BLaER1 treated with 17β-estradiol and CSF1 and Interleukin-3, amounts not matched to agents 10 nM and 100 nM (cell line): ENCODE measurements around the gene ZDHHC11B.
A peak's percentile ranks its signal among the peaks of the same experiment; 100 is the strongest.

Experiments
- H3K27ac ChIP-seq, 11 experiments: shearing (Covaris generic); formaldehyde crosslinking; 2 replicates each; pipeline ENCODE4 v1.8.1; 2022
- H3K27me3 ChIP-seq, 11 experiments: shearing (Covaris generic); formaldehyde crosslinking; 2 replicates each; pipeline ENCODE4 v1.8.1; 2022
- H3K36me3 ChIP-seq, 11 experiments: shearing (Covaris generic); formaldehyde crosslinking; 2 replicates each; pipeline ENCODE4 v1.8.1; 2022
- H3K4me1 ChIP-seq, 10 experiments: shearing (Covaris generic); formaldehyde crosslinking; 2 replicates each; pipeline ENCODE4 v1.8.1; 2022
- H3K4me2 ChIP-seq, 11 experiments: shearing (Covaris generic); formaldehyde crosslinking; 2 replicates each; pipeline ENCODE4 v1.8.1; 2022
- H3K4me3 ChIP-seq, 10 experiments: shearing (Covaris generic); formaldehyde crosslinking; 2 replicates each; pipeline ENCODE4 v1.8.1; 2022
- H3K9ac ChIP-seq, 11 experiments: shearing (Covaris generic); formaldehyde crosslinking; 2 replicates each; pipeline ENCODE4 v1.8.1; 2022
- H3K9me3 ChIP-seq, 11 experiments: shearing (Covaris generic); formaldehyde crosslinking; replicated peaks in 1 of 11; 2 replicates each; pipeline ENCODE4 v1.8.1; 2022
- H4K20me1 ChIP-seq, 11 experiments: shearing (Covaris generic); formaldehyde crosslinking; 2 replicates each; pipeline ENCODE4 v1.8.1; 2022
- Cebpa-rat ChIP-seq, 11 experiments: shearing (Covaris generic); IDR thresholded peaks; 2 replicates each; pipeline ENCODE4 v1.8.1; 2022

Gene ZDHHC11B

DNA sequence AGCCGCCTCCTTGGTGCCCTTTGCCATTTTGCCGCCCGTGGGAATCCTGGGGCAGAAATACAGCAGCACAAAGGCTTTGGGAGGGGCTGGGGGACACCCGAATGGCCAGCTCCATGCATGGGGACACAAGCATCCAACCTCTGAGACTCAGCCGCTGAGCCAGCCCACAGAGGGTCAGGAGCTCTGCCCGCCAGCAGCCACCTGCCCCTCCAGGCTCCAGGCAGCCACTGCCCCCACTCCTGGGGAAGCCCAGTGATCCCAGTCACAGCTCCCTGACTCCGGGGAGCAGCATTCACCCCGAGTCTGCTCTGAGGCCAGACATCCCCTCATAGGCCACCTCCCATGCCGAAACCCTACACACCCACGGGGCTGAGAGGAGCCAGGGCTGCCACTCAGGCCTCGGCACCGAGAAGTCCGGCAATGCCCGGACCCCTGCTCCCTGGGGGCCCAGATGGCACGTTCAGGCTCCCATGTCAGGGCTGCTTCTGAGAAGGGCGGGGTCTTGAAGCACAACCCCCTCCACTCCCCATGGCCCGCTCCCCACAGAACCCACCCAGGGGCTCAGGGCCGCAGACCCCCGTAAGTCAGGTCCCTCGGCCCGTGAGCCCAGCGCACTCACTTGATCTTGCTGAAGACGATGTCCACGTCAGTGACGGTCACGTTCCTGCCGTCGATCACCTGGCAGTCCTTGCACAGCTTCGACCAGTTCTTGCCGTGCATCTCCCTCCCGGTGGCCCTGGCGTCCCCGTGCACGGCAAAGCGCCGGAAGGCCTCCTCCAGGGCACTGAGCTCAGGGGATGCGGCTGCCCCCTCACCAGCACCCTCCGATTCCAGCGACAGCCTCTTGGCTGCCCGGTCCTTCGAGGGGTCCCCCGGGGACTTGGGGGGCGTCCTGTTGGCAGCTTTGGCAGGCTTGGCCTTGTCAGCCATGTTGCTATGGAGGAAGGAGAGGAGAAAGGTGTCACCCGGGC, 107.1 kb downstream of the ZDHHC11B start:
- H3K36me3 ChIP-seq: no peaks in the 10 kb centered on the region
- peaks cover 0 to 50% (median 24%) of the 10 kb centered on the region in 11 experiments; a peak in 16 of 22 replicates for H4K20me1 ChIP-seq
- H3K27ac ChIP-seq: no peak overlapping the region
- H3K9ac ChIP-seq: no peak overlapping the region
- H3K4me2 ChIP-seq: no peak overlapping the region; a peak in 1 of 22 replicates
- TF ChIP-seq Cebpa-rat (IDR thresholded peaks at IDR 0.05): no peak
- H3K4me1 ChIP-seq: peaks cover 0 to 30% (median 26%) of the 10 kb centered on the region in 10 experiments; a peak in 18 of 20 replicates
- no peak overlapping the region for H3K4me3 ChIP-seq
- H3K9me3 ChIP-seq: no peaks in the 10 kb centered on the region
- peaks cover 0 to 40% (median 7%) of the 10 kb centered on the region in 11 experiments; a peak in 12 of 22 replicates for H3K27me3 ChIP-seq

DNA sequence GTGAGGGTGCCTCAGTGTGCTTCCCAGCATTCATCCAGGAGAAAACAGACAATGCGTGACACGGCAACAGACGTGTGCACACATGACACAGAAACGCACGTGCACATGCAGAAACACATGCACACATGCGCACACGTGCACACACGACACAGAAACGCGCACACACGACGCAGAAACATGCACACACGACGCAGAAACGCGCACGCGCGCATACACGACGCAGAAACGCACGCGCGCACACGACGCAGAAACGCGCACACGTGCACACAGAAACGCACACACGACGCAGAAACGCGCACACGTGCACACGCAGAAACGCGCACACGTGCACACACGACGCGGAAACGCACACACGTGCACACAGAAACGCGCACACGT, 107.8 kb downstream of the ZDHHC11B start:
- no peak for TF ChIP-seq Cebpa-rat (IDR thresholded peaks at IDR 0.05)
- H4K20me1 ChIP-seq: peaks cover 0 to 58% (median 31%) of the 10 kb centered on the region in 11 experiments; a peak in 16 of 22 replicates
- H3K36me3 ChIP-seq: no peaks in the 10 kb centered on the region
- no peak overlapping the region for H3K4me3 ChIP-seq
- peak overlapping the region in 8 of 11 experiments; percentile 47 to 84 (median 78); a peak in 11 of 22 replicates for H3K4me2 ChIP-seq
- no peak overlapping the region for H3K27ac ChIP-seq
- H3K4me1 ChIP-seq: peaks cover 0 to 38% (median 33%) of the 10 kb centered on the region in 10 experiments; a peak in 18 of 20 replicates
- H3K9ac ChIP-seq: no peak overlapping the region
- peaks cover 0 to 47% (median 7%) of the 10 kb centered on the region in 11 experiments; a peak in 12 of 22 replicates for H3K27me3 ChIP-seq
- H3K9me3 ChIP-seq: no peaks in the 10 kb centered on the region

DNA sequence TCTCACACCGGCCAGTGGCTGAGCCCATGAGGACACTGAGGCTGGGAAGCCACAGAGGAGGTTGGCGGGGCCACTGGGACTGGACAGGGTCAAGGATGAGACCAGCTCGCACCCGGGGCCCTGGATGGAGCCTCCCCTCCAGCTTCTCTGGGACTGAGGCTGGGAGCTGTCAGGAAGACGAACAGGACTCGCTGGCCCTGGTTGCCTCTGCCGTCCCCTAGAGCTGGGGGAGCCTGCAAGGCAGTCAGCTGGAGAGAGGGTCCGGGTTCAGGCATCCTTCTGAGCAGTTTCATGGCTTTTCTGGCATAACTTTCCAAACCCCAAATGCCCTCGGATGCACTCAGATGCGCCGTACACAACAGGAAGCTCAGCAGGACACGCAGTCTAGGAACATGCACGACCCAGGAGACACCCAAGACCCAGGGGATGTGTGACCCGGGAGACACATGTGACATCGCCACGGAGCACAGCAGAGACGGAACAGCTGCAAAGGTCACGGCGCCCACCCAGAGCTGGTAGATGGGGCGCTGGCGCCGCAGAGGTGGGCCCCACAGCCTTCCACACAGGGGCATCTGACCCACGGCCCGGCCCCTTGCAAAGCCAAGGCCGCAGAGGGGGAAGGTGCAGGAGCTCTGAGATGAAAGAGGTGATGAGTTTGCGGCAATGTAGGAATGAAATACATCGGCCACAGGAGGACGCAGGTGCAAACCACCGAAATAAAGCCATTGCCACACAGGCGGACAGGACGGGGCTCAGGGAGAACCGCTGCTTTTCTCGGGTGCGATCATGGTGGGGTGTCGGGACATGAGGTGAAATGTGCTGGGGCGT, 108.4 kb downstream of the ZDHHC11B start:
- no peaks in the 10 kb centered on the region for H3K36me3 ChIP-seq
- H3K9ac ChIP-seq: peak overlapping the region in 4 of 11 experiments; percentile 15 to 52 (median 40); a peak in 4 of 22 replicates
- no peak overlapping the region for H3K27ac ChIP-seq
- peaks cover 0 to 48% (median 7%) of the 10 kb centered on the region in 11 experiments; a peak in 12 of 22 replicates for H3K27me3 ChIP-seq
- TF ChIP-seq Cebpa-rat (IDR thresholded peaks at IDR 0.05): no peak
- peaks cover 0 to 63% (median 38%) of the 10 kb centered on the region in 11 experiments; a peak in 16 of 22 replicates for H4K20me1 ChIP-seq
- no peak overlapping the region for H3K4me3 ChIP-seq
- no peaks in the 10 kb centered on the region for H3K9me3 ChIP-seq
- peaks cover 0 to 39% (median 34%) of the 10 kb centered on the region in 10 experiments; a peak in 18 of 20 replicates for H3K4me1 ChIP-seq
- H3K4me2 ChIP-seq: peak overlapping the region in 9 of 11 experiments; percentile 8 to 84 (median 76); a peak in 16 of 22 replicates

DNA sequence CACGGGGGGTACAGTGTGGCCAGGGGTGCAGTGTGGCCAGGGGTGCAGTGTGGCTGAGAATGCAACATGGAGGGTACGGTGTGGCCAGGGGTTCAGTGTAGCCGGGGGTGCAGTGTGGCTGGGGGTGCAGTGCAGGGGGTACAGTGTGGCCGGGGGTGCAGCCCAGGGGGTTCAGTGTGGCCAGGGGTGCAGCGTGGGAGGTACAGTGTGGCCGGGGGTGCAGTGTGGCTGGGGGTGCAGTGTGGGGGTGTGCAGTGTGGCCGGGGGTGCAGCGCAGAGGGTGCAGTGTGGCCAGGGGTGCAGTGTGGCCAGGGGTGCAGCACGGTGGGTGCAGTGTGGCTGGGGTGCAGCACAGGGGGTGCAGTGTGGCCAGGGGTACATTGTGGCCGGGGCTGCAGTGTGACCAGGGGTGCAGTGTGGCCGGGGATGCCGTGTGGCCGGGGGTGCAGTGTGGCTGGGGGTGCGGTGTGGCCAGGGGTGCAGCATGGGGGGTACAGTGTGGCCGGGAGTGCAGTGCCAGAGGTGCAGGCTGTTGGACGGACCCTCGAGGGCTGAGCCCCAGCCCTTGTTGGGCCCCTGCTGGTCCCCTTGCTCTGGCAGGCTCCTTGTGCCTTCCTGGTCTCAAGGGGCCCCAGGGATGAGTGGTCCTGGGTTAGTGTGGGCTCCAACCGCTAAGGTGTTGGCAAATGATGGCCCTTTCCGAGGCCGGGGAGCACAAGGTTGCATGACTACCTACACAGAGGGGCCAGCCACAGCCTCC, 109.2 kb downstream of the ZDHHC11B start:
- H3K9me3 ChIP-seq: no peaks in the 10 kb centered on the region
- H3K9ac ChIP-seq: peak overlapping the region in 4 of 11 experiments; percentile 15 to 52 (median 40); a peak in 4 of 22 replicates
- peaks cover 0 to 71% (median 45%) of the 10 kb centered on the region in 11 experiments; a peak in 16 of 22 replicates for H4K20me1 ChIP-seq
- no peak for TF ChIP-seq Cebpa-rat (IDR thresholded peaks at IDR 0.05)
- H3K27ac ChIP-seq: no peak overlapping the region
- H3K27me3 ChIP-seq: peaks cover 0 to 48% (median 7%) of the 10 kb centered on the region in 11 experiments; a peak in 12 of 22 replicates
- H3K36me3 ChIP-seq: no peaks in the 10 kb centered on the region
- H3K4me2 ChIP-seq: peak overlapping the region in 9 of 11 experiments; percentile 8 to 84 (median 76); a peak in 16 of 22 replicates
- H3K4me3 ChIP-seq: no peak overlapping the region
- peaks cover 0 to 39% (median 34%) of the 10 kb centered on the region in 10 experiments; a peak in 18 of 20 replicates for H3K4me1 ChIP-seq

DNA sequence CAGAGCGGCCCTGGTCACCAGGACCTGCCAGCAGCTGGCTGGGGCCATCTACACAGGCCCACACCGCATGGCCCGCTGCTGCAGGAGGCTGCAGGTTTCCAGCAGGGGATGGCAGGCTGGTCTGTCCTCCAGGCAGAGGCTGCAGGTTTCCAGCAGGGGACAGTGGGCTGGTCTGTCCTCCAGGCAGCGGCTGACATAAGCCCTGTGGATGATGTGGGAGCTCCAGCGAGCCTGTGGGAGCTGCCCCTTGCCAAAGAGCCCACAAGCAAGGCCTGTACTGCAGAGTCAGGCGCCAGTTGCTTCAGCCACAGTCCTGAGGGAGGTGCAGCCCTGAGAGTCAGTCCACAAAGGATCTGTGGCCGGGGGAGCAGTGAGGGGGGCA, 109.9 kb downstream of the ZDHHC11B start:
- H3K27me3 ChIP-seq: peaks cover 0 to 48% (median 7%) of the 10 kb centered on the region in 11 experiments; a peak in 12 of 22 replicates
- H3K27ac ChIP-seq: no peak overlapping the region
- H3K4me1 ChIP-seq: peaks cover 0 to 39% (median 34%) of the 10 kb centered on the region in 10 experiments; a peak in 18 of 20 replicates
- no peak overlapping the region for H3K4me3 ChIP-seq
- H3K9ac ChIP-seq: no peak overlapping the region
- no peaks in the 10 kb centered on the region for H3K36me3 ChIP-seq
- H4K20me1 ChIP-seq: peaks cover 0 to 78% (median 52%) of the 10 kb centered on the region in 11 experiments; a peak in 16 of 22 replicates
- H3K4me2 ChIP-seq: no peak overlapping the region; a peak in 1 of 22 replicates
- H3K9me3 ChIP-seq: no peaks in the 10 kb centered on the region
- TF ChIP-seq Cebpa-rat (IDR thresholded peaks at IDR 0.05): no peak

DNA sequence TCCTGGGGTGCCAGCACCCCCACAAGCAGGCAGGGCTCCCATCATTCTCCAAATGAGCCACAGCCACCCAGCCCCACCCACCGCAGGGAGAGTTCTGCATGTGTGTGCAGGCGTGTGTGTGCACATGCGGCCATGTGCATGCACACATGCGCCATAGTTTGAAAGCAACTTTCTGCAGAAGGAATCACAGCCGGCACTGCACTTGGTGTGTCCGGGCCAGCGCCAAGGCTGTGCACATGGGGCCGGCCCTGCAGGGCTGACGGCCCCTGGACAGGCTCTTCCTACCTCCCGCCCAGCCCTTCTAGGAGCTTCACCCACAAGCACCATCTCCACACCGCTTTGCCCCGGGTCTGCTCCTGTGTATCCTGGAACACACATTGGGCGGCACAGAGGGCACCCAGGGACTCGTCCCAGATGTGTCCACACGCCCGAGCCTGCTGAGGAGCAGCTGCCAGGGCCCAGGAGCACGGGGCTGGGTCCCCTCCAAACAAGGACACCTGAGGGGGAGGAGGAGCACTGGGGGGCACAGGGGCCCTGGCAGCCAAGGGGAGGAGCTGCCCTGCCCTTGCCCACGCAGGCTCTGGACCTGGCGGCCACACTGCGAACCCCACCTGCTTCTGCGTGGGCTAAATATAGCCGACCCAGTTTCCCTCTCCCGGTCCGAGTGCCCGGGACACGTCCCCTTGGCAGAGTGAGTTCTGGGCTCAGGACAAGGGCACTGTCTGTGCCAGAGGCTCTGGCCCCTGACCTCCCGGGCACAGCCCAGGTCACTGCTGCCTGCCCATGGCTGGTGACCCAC, 110.5 kb downstream of the ZDHHC11B start:
- peaks cover 0 to 39% (median 34%) of the 10 kb centered on the region in 10 experiments; a peak in 18 of 20 replicates for H3K4me1 ChIP-seq
- no peaks in the 10 kb centered on the region for H3K9me3 ChIP-seq
- no peak for TF ChIP-seq Cebpa-rat (IDR thresholded peaks at IDR 0.05)
- H3K4me2 ChIP-seq: no peak overlapping the region; a peak in 1 of 22 replicates
- no peak overlapping the region; a peak in 1 of 22 replicates for H3K27ac ChIP-seq
- H3K27me3 ChIP-seq: peaks cover 0 to 48% (median 7%) of the 10 kb centered on the region in 11 experiments; a peak in 12 of 22 replicates
- H3K4me3 ChIP-seq: no peak overlapping the region
- H3K9ac ChIP-seq: no peak overlapping the region
- H3K36me3 ChIP-seq: peaks cover 0 to under 1% (median 0%) of the 10 kb centered on the region in 11 experiments; a peak in 3 of 22 replicates
- H4K20me1 ChIP-seq: peaks cover 0 to 84% (median 58%) of the 10 kb centered on the region in 11 experiments; a peak in 16 of 22 replicates
